Psoas muscle (tissue), 8 donors: Measurements from ENCODE around the gene IFIT3. TPM values are rescaled to one million over a fixed set of nuclear protein-coding genes. Genes with fewer than 3 reads are reported as not detected.

Source experiments
- ATAC-seq, 4 donors: fragments of 200-7000 bp; cut with Tn5 transposase; one replicate each; pipeline ENCODE4 v1.9.1; 2020; ENCODE audit warnings: moderate library complexity in 3 of 4, mild to moderate bottlenecking in 2 of 4
- DNase-seq, 2 donors: peaks; one replicate each; pipeline ENCODE4 v3.0.0-alpha.2; 2020
- H3K27ac ChIP-seq: fragments of 200-600 bp; one replicate; pipeline ENCODE4 v1.8.0; 2022
- H3K27me3 ChIP-seq, 3 donors: fragments of 200-600 bp in 1 of 3; one replicate each; pipeline versions ENCODE4 v1.6.1 to v1.8.0; 2013 to 2022; ENCODE audit warnings: low read length in 2 of 3, mild to moderate bottlenecking in 2 of 3, moderate library complexity in 1 of 3; ENCODE audit not compliant: insufficient read depth in 3 of 3
- H3K36me3 ChIP-seq, 2 donors: fragments of 200-600 bp in 1 of 2; one replicate each; pipeline versions ENCODE4 v1.6.1 to v1.8.0; 2013 to 2022; ENCODE audit warnings: low read depth in 1 of 2, mild to moderate bottlenecking in 1 of 2, moderate library complexity in 1 of 2; ENCODE audit not compliant: insufficient read depth in 1 of 2
- H3K4me1 ChIP-seq: fragments of 200-600 bp; one replicate; pipeline ENCODE4 v1.8.0; 2022
- H3K4me3 ChIP-seq: fragments of 200-600 bp; one replicate; pipeline ENCODE4 v1.8.0; 2022; ENCODE audit warnings: mild to moderate bottlenecking
- H3K9me3 ChIP-seq: fragments of 200-600 bp; one replicate; pipeline ENCODE4 v1.8.0; 2022
- WGBS, 3 donors: extraction: QIAGEN DNeasy Blood & Tissue Kit; methylation state at CpG; one replicate each; pipeline versions ENCODE4 v1.1.6 to v1.1.7; 2013; 5-methylcytosine and 5-hydroxymethylcytosine counted together
- intact Hi-C, 2 donors: fragments of 100-400 bp; cut with DNase I; formaldehyde crosslinking; loops; one replicate each; pipeline versions ENCODE4 v1.11.0 to v1.14.2; 2022
- polyA plus RNA-seq, 3 donors: library from polyadenylated mRNA; stranded (reverse); fragments of 200-250 nt; gene quantifications; one replicate each; pipeline ENCODE4 v1.2.3, GENCODE V29; 2013
- total RNA-seq, 4 donors: library from RNA; stranded (reverse); fragmentation: NEBNext Ultra II Directional in 2 of 4; extraction: Animal tissue kit (Norgen Biotek cat#: 25700) in 2 of 4; gene quantifications; one replicate each; pipeline versions ENCODE4 v1.2.1 to v1.2.4, GENCODE V29; 2021 to 2023
- TF ChIP-seq, protein P1 (sequence below): fragments of 200-600 bp; IDR thresholded peaks from one replicate; pipeline ENCODE4 v1.8.0; 2022; ENCODE audit warnings: antibody characterized with exemption
- donor health status: healthy with polysubstance abuse.
- donor health status: DM: no; HTN: no; CAD: no; lungs with moderate emphysema.
- donor health status: Bipolar disorder and iron deficiency.
- donor health status: healthy.
- donor health status: DM: yes; HTN: yes; CAD: no.
- donor health status: DM: no; HTN: no; CAD: no.
- donor health status: DM: no; HTN: no; CAD: no.
- donor health status: DM: yes; HTN: yes; CAD: no.

Gene IFIT3
- total and polyA plus RNA-seq, 7 donors: 2.0 to 7.1 (median 4.6) TPM

DNA sequence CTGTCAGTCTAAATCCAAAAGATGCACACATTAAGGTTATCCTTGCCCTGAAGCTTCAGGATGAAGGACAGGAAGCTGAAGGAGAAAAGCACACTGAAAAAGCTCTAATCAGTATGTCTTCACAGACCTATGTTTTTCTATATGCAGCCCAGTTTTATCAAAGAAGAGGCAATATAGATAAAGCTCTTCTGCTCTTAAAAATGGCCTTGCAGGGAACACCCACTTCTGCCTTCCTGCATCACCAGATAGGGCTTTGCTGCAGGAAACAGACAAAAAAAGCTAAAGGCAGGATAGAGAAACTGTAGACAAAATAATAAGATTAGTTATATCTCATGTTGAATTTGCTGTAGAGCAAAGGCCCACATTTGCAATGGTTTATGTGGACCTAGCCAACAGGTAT lies 35.1 kb downstream of the IFIT3 start:
- H3K4me1 ChIP-seq: no peaks in the 10 kb centered on the region
- DNase-seq (no peak), ATAC-seq (no peak)
- no peak overlapping the region for H3K27ac ChIP-seq
- no peaks in the 10 kb centered on the region for H3K36me3 ChIP-seq
- H3K27me3 ChIP-seq: no peaks in the 10 kb centered on the region
- intact Hi-C loops: no loop called here
- no peaks in the 10 kb centered on the region for H3K9me3 ChIP-seq
- no peak overlapping the region for H3K4me3 ChIP-seq
- TF ChIP-seq, protein P1, sequence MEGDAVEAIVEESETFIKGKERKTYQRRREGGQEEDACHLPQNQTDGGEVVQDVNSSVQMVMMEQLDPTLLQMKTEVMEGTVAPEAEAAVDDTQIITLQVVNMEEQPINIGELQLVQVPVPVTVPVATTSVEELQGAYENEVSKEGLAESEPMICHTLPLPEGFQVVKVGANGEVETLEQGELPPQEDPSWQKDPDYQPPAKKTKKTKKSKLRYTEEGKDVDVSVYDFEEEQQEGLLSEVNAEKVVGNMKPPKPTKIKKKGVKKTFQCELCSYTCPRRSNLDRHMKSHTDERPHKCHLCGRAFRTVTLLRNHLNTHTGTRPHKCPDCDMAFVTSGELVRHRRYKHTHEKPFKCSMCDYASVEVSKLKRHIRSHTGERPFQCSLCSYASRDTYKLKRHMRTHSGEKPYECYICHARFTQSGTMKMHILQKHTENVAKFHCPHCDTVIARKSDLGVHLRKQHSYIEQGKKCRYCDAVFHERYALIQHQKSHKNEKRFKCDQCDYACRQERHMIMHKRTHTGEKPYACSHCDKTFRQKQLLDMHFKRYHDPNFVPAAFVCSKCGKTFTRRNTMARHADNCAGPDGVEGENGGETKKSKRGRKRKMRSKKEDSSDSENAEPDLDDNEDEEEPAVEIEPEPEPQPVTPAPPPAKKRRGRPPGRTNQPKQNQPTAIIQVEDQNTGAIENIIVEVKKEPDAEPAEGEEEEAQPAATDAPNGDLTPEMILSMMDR: no peak

DNA sequence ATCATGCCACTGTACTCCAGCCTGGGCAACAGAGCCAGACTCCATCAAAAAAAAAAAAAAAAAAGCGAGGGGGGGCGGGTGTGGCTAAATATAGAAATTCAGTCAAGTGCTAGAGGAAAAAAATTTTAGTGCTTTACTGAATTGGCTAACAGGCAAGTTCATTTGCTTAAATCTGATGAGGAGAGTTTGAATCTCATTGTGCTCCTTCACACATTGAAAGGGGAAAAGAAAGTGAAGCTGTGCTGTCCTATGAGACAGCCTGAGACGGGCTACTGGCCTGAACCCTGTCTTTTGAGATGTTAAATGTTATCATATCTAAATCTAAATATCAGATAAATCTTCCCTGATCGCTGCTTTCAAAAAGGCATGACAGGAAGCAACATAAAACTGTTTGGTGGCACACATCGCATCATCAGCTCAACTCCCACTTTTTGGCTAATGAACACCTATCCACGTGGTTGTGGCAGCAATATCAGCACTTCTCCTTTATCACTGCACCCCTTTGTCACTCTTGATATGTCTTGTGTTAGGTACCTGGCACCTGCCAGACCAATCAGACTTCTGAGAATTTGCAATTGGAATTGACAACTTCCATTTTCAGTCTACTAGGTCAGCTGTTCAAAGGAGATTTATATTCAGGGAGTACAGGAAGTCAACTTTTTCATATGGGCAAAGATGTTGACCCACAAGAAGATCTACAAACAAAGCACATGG lies 36.1 kb downstream of the IFIT3 start:
- ATAC-seq: no peak
- intact Hi-C loops: no loop called here
- no peak overlapping the region for H3K4me3 ChIP-seq

DNA sequence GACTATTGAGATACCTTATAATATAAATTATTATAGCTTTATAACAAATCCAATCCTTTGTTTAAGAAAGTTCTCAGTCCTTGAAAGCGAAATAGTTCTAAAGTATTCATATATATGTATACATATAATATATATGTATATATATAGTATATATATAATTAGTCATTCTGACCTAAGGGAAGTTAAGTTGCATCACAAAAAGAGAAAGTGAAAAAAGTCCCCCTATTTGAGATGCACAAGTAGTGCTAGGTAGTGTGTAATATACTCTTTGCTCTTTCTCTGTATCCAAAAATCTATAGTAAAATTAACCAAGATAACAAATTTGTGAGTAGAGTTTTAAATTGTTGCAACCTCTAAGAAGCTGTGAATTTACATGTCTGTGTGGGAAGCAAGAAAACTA lies 36.7 kb downstream of the IFIT3 start:
- intact Hi-C loops: no loop called here
- no peaks in the 10 kb centered on the region for H3K36me3 ChIP-seq

More for the DNA sequence above, 36.1 kb downstream of the IFIT3 start:
- Histone ChIP-seq H3K4me1 (no peaks in the 10 kb centered on the region), H3K9me3 (no peaks in the 10 kb centered on the region), H3K27ac (no peak overlapping the region), H3K27me3 (no peaks in the 10 kb centered on the region), H3K36me3 (no peaks in the 10 kb centered on the region)
- 71 to 81% (median 72%) methylated on average over 6 of the region's 6 CpGs for WGBS, 3 donors
- no peak for DNase-seq
- TF ChIP-seq, protein P1: no peak

DNA sequence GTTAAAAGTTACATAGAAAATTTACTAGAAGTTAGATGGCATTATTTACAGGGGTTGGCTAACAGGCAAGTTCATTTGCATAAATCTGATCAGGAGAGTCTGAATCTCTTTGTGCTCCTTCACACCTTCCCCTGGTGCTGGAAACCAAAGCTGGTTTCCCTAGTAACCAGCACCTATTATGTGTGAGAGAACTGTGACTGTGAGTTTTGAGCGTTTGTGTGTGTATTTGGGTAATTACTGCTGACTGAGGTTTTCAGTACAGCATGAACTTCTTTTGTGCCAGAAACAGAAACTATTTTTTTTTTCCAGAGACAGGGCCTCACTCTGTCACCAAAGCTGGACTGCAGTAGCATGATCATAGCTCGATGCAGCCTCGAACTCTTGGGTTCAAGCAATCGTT lies 39.7 kb downstream of the IFIT3 start:
- TF ChIP-seq, protein P1: no peak
- H3K4me1 ChIP-seq: no peaks in the 10 kb centered on the region
- H3K9me3 ChIP-seq: no peaks in the 10 kb centered on the region
- ATAC-seq: no peak
- no peak overlapping the region for H3K4me3 ChIP-seq
- no peak for DNase-seq
- no peaks in the 10 kb centered on the region for H3K36me3 ChIP-seq
- no peaks in the 10 kb centered on the region for H3K27me3 ChIP-seq
- no peak overlapping the region for H3K27ac ChIP-seq
- 43 to 69% (median 55%) methylated on average over 4 of the region's 4 CpGs for WGBS, 3 donors
- intact Hi-C loops: no loop called here

More for the DNA sequence above, 36.7 kb downstream of the IFIT3 start:
- H3K4me1 ChIP-seq: no peaks in the 10 kb centered on the region
- H3K27ac ChIP-seq: no peak overlapping the region
- TF ChIP-seq, protein P1: no peak
- H3K27me3 ChIP-seq: no peaks in the 10 kb centered on the region
- H3K9me3 ChIP-seq: no peaks in the 10 kb centered on the region
- DNase-seq (no peak), ATAC-seq (no peak)
- WGBS, 3 donors: 96 to 100% (median 98%) methylated on average over 1 of the region's 1 CpG
- no peak overlapping the region for H3K4me3 ChIP-seq

DNA sequence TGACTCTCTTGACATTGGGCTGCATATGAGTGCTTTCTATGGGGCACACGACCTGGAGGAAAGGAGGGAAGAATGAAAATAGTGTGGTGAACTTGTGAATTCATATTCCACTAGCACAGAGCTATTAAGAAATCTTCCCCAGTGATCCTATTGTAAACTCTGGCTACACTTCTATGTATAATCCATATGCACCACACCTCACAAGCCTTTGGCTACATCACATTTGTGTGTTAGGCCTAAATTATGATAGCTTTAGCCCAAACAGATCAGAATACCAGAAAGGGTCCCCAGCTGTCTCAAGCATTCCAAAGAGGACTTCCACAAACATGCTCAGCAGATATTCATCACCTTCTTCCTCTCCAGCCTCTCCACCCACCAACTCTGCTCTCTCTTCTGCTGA lies 40.3 kb downstream of the IFIT3 start:
- H3K27me3 ChIP-seq: no peaks in the 10 kb centered on the region
- H3K4me1 ChIP-seq: no peaks in the 10 kb centered on the region
- ATAC-seq (no peak), DNase-seq (no peak)
- WGBS, 3 donors: 60 to 75% (median 69%) methylated on average over 1 of the region's 1 CpG
- TF ChIP-seq, protein P1: no peak
- no peak overlapping the region for H3K4me3 ChIP-seq
- H3K27ac ChIP-seq: no peak overlapping the region
- no peaks in the 10 kb centered on the region for H3K36me3 ChIP-seq
- intact Hi-C loops: no loop called here
- H3K9me3 ChIP-seq: no peaks in the 10 kb centered on the region
